OCI-LY3 (cell line): ENCODE results near the gene DLGAP4.

Source experiments
- EZH2phosphoT487 ChIP-seq: fragments of 200-600 bp; shearing (Covaris generic); IDR thresholded peaks from 2 replicates; pipeline ENCODE4 v1.6.1; 2018; ENCODE audit warnings: antibody characterized with exemption, mixed run types, low read depth
- TF ChIP-seq, protein P1 (sequence below): fragments of 200-600, 300-600 bp; sonication (generic); IDR thresholded peaks from 2 replicates; pipeline ENCODE4 v1.5.1; 2014; ENCODE audit warnings: antibody characterized with exemption, low read length, low read depth

DNA sequence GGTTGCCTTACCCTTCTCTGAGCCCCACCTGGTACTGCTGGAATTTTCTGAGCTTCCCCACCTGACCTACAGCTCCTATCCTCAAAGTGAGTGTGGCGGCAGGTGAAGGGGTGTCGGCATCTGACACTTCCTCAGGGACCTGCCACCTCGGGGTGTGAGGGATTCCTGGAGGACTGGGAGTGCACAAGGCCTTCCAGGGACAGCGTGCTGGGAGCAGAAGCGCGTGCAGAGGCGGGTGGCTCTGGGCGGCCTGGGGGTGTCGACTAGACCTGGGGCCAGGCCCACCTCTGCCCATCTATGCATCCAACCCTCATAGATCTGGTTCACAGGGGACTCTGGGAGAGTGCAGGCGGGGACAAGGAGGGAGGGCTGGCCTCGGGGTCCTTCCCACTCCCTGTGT lies 7.8 kb downstream of the DLGAP4 start:
- TF ChIP-seq, protein P1, sequence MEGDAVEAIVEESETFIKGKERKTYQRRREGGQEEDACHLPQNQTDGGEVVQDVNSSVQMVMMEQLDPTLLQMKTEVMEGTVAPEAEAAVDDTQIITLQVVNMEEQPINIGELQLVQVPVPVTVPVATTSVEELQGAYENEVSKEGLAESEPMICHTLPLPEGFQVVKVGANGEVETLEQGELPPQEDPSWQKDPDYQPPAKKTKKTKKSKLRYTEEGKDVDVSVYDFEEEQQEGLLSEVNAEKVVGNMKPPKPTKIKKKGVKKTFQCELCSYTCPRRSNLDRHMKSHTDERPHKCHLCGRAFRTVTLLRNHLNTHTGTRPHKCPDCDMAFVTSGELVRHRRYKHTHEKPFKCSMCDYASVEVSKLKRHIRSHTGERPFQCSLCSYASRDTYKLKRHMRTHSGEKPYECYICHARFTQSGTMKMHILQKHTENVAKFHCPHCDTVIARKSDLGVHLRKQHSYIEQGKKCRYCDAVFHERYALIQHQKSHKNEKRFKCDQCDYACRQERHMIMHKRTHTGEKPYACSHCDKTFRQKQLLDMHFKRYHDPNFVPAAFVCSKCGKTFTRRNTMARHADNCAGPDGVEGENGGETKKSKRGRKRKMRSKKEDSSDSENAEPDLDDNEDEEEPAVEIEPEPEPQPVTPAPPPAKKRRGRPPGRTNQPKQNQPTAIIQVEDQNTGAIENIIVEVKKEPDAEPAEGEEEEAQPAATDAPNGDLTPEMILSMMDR = no peak
- no peak for TF ChIP-seq EZH2phosphoT487
